Calu3 (cell line): Measurements from ENCODE around the gene OR2M5. TPM values are rescaled to one million over a fixed set of nuclear protein-coding genes. Genes with fewer than 3 reads are reported as not detected.

Experiments used
- BruUV-seq: library from RNA; stranded (reverse); fragments of 400-500 nt; replicated peaks from 2 replicates; lab custom pipeline; 2021; lab: Mats Ljungman, UMichigan
- CTCF ChIA-PET: fragments of 300-600 bp; sonication (Branson Sonifier 250); formaldehyde crosslinking; loops from one replicate; lab custom pipeline; 2022; ENCODE audit warnings: antibody characterized with exemption; lab: Charles Lee
- DNase-seq: peaks from one replicate; pipeline ENCODE4 v3.0.0; 2022
- H3K27ac Mint-ChIP-seq: one replicate; pipeline ENCODE4 v1.8.0; 2022; ENCODE audit warnings: mixed read lengths; ENCODE audit not compliant: unreplicated experiment
- H3K27me3 Mint-ChIP-seq: one replicate; pipeline ENCODE4 v1.8.0; 2022; ENCODE audit warnings: mixed read lengths; ENCODE audit not compliant: unreplicated experiment
- H3K36me3 Mint-ChIP-seq: one replicate; pipeline ENCODE4 v1.8.0; 2022; ENCODE audit warnings: mild to moderate bottlenecking, moderate library complexity, mixed read lengths; ENCODE audit not compliant: insufficient read depth, unreplicated experiment
- H3K4me1 Mint-ChIP-seq: one replicate; pipeline ENCODE4 v1.8.0; 2022; ENCODE audit warnings: mild to moderate bottlenecking, low read depth, mixed read lengths; ENCODE audit not compliant: unreplicated experiment
- H3K4me3 Mint-ChIP-seq: one replicate; pipeline ENCODE4 v1.8.0; 2022; ENCODE audit warnings: mild to moderate bottlenecking, low read depth, moderate library complexity, mixed read lengths; ENCODE audit not compliant: unreplicated experiment
- H3K9me3 Mint-ChIP-seq: one replicate; pipeline ENCODE4 v1.8.0; 2022; ENCODE audit warnings: low read depth, mixed read lengths; ENCODE audit not compliant: unreplicated experiment
- intact Hi-C: fragments of 100-400 bp; cut with micrococcal nuclease; formaldehyde crosslinking; loops from one replicate; pipeline ENCODE4 v1.10.0; 2022; ENCODE audit not compliant: unreplicated experiment
- total RNA-seq: library from RNA; stranded (reverse); gene quantifications from 2 replicates; pipeline ENCODE4 v1.2.3, GENCODE V29; 2022
- TF ChIP-seq, protein P1 (sequence below): fragments of 200-600 bp; IDR thresholded peaks from one replicate; pipeline ENCODE4 v1.8.0; 2022; ENCODE audit warnings: antibody characterized with exemption; ENCODE audit not compliant: unreplicated experiment

The OR2M5 gene
- total RNA-seq, 1 experiment from 2014 or later, result not detected

DNA sequence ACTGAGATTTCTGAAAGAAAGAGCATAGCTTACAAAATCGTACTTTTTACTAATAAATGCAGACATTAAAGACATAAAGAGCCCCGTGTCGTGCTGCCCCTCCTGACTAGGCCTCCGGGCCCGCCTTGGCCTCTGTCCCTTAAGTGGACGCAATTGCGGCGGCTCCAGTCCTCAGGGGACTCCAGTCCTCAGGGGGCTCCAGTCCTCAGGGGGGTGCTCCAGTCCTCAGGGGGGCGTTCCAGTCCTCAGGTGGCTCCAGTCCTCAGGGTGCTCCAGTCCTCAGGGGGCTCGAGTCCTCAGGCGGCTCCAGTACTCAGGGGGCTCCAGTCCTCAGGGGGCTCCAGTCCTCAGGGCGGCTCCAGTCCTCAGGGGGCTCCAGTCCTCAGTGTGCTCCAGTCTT, 19.1 kb downstream of the OR2M5 start:
- Mint-ChIP-seq H3K9me3 (peaks cover 15% of the 10 kb centered on the region), H3K4me3 (no peak overlapping the region), H3K36me3 (no peaks in the 10 kb centered on the region), H3K27ac (no peak overlapping the region), H3K4me1 (no peaks in the 10 kb centered on the region), H3K27me3 (no peaks in the 10 kb centered on the region)
- no peak for DNase-seq
- TF ChIP-seq, protein P1, sequence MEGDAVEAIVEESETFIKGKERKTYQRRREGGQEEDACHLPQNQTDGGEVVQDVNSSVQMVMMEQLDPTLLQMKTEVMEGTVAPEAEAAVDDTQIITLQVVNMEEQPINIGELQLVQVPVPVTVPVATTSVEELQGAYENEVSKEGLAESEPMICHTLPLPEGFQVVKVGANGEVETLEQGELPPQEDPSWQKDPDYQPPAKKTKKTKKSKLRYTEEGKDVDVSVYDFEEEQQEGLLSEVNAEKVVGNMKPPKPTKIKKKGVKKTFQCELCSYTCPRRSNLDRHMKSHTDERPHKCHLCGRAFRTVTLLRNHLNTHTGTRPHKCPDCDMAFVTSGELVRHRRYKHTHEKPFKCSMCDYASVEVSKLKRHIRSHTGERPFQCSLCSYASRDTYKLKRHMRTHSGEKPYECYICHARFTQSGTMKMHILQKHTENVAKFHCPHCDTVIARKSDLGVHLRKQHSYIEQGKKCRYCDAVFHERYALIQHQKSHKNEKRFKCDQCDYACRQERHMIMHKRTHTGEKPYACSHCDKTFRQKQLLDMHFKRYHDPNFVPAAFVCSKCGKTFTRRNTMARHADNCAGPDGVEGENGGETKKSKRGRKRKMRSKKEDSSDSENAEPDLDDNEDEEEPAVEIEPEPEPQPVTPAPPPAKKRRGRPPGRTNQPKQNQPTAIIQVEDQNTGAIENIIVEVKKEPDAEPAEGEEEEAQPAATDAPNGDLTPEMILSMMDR, result no peak
- intact Hi-C loops, result no loop called here
- CTCF ChIA-PET, result no interaction called here
- no TSS peak for BruUV-seq

DNA sequence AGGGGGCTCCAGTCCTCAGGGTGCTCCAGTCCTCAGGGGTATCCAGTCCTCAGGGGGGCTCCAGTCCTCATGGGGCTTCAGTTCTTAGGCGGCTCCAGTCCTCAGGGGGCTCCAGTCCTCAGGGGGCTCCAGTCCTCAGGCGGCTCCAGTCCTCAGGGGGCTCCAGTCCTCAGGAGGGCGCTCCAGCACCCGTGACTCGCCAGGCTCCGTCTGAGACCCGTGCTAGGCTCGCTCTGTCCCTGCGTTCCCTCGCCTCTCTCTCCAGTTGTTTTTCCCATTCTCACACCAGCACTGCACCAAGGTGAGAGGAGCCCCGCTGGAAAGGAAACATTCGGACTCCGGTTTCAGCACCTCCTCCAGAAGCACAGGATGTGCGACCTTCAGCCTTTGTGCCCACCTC, 20.2 kb downstream of the OR2M5 start:
- Mint-ChIP-seq H3K27me3 (no peaks in the 10 kb centered on the region), H3K4me3 (no peak overlapping the region), H3K27ac (no peak overlapping the region), H3K9me3 (peaks cover 13% of the 10 kb centered on the region), H3K4me1 (no peaks in the 10 kb centered on the region), H3K36me3 (no peaks in the 10 kb centered on the region)
- no peak for DNase-seq
- no TSS peak for BruUV-seq
- intact Hi-C loops, result no loop called here
- CTCF ChIA-PET, result no interaction called here
- TF ChIP-seq, protein P1, result no peak

DNA sequence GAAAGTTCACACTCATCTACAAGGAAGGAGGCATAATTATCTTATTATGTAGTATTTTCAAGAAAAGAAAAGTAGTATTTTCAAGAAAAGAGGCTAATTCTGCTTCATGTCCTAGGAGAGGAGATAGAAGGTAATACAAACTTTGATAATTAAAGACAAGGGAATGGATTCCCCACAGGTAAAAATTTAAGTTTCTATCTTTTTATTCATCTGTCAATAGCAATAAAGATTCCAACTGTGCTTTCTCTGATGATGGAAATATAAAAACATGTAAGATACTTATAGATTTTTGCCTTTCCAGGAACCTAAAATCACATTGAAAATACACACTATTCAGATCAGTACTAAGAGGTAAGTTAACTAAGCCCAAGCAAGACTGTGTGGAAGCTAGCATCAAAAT, 29.6 kb downstream of the OR2M5 start, which contains the start of gene OR2M2:
TSS of gene OR2M2 (plus strand) at position 301 of the 400 bp plus-strand sequence. CDS start 5,165 bp downstream, outside the sequence.
- H3K9me3 Mint-ChIP-seq, result peaks cover 16% of the 10 kb centered on the region
- no peak for DNase-seq
- H3K4me1 Mint-ChIP-seq, result no peaks in the 10 kb centered on the region
- CTCF ChIA-PET, result no interaction called here
- intact Hi-C loops, result no loop called here
- BruUV-seq, result no TSS peak
- H3K36me3 Mint-ChIP-seq, result no peaks in the 10 kb centered on the region
- TF ChIP-seq, protein P1, result no peak
- H3K4me3 Mint-ChIP-seq, result no peak within 1 kb of the TSS
- no peaks in the 10 kb centered on the region for H3K27me3 Mint-ChIP-seq
- H3K27ac Mint-ChIP-seq, result no peak within 1 kb of the TSS

GRCh38 chr1:248183996-248184395, 39.0 kb downstream of the OR2M5 start:
- H3K4me1 Mint-ChIP-seq, result no peaks in the 10 kb centered on the region
- peaks cover 27% of the 10 kb centered on the region for H3K9me3 Mint-ChIP-seq
- no peak overlapping the region for H3K27ac Mint-ChIP-seq
- CTCF ChIA-PET, result no interaction called here
- BruUV-seq, result no TSS peak
- no peak overlapping the region for H3K4me3 Mint-ChIP-seq
- intact Hi-C loops, result no loop called here
- DNase-seq, result no peak
- TF ChIP-seq, protein P1, result no peak
- no peaks in the 10 kb centered on the region for H3K27me3 Mint-ChIP-seq
- no peaks in the 10 kb centered on the region for H3K36me3 Mint-ChIP-seq
